HG02943 (cell line): ENCODE data around the gene GGCX.
"Not testable (repeated sequence)": the region's sequence is repeated elsewhere in the genome, so short reads cannot be mapped to it uniquely, and the experiment has no call there.

Experiments used
- ATAC-seq: cut with Tn5 transposase; IDR thresholded peaks from one replicate; pipeline ENCODE4 v1.9.1; 2021; ENCODE audit warnings: mild to moderate bottlenecking, low read depth, moderate library complexity; ENCODE audit not compliant: unreplicated experiment

The GGCX gene

DNA sequence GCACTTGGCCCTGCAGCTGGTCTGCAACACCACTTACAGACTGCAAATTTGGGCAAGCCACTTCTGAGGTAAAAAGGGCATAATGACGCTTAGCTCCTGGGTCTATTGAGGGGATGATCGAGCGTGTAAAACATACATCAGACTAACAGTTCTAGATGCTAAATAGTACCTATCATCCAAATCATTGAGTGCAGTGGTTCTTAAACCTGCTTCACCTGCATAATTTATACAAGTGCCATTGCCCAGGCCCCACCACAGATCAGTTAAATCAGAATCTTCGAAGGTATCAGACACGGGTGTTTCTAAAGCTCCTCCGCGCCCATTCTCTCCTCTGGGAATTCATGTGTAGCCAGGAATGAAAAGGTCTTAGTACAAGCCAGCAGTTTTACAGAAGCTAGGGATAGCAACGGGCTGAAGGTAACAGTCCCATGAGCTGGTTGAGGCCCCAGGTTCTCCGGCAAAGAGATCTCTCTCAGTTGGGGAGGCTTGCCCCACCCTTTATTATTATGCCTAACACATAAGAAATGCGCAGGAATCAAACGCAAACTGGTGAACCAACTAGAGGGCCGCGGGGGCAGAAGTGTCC lies 33.5 kb upstream of the GGCX start:
- ATAC-seq = no peak

DNA sequence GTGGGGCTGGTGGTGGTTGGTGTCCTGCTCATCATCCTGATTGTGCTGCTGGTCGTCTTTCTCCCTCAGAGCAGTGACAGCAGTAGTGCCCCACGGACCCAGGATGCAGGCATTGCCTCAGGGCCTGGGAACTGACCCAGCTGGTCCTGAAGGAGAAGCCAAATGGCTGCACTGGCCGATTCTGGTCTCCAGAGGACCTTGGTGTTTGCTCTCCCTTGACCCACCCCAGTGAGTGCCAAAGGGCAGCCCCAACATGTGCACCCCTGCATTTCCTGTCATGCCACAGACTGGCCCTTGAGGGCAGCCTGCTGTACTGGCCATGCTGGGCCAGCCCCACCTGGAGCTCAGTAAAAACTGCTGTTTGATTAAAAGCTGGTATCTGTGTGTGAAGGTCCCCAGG lies 31.7 kb upstream of the GGCX start:
- no peak for ATAC-seq

DNA sequence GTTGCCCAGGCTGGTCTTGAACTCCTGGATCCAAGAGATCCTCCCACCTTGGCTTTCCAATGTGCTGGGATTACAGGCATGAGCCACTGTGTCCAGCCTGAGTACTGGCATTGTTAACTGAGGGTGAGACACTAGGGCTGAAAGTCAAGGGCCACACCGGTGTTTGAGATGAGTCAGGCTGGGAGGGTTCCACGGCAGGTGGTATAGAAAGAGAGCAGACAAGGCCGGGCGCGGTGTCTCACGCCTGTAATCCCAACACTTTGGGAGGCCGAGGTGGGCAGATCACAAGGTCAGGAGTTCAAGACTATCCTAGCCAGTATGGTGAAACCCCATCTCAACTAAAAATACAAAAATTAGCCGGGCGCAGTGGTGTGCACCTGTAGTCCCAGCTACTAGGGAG lies 31.0 kb upstream of the GGCX start:
- ATAC-seq = not testable (repeated sequence)

DNA sequence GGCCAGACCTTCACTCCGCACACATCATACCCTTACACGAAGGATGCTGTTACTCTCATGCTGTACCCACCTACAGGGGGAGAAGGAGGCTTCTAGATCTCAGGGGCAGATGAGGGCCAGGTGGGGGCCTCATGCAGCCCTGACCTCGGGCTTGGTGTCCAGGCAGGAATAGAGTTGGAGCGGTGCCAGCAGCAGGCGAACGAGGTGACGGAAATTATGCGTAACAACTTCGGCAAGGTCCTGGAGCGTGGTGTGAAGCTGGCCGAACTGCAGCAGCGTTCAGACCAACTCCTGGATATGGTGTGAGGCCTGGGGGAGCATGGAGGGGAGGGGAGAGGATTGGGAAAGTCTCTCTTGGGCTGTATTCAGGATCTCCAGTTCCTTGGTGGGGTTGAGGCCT lies 30.3 kb upstream of the GGCX start:
- ATAC-seq = no peak

DNA sequence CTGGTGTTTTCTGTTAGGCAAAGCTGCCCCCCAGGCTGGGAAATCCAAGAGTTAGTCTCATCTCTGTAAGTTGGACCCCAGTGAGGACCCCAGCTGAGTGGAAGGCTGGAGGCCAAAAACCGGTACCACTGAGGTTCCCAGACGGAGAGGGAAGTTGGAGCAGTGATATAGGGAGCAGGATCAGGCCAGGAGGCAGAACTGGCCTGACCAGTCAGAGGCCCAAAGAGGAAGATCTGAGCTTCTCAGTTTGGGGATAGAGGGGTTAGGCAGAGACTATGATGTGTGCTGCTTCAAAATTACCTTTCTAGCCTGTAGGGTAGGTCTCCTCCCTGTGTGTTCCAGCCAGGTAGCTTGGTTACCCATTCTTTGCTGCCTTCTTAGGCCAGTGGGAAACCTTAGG lies 29.7 kb upstream of the GGCX start:
- ATAC-seq = no peak

DNA sequence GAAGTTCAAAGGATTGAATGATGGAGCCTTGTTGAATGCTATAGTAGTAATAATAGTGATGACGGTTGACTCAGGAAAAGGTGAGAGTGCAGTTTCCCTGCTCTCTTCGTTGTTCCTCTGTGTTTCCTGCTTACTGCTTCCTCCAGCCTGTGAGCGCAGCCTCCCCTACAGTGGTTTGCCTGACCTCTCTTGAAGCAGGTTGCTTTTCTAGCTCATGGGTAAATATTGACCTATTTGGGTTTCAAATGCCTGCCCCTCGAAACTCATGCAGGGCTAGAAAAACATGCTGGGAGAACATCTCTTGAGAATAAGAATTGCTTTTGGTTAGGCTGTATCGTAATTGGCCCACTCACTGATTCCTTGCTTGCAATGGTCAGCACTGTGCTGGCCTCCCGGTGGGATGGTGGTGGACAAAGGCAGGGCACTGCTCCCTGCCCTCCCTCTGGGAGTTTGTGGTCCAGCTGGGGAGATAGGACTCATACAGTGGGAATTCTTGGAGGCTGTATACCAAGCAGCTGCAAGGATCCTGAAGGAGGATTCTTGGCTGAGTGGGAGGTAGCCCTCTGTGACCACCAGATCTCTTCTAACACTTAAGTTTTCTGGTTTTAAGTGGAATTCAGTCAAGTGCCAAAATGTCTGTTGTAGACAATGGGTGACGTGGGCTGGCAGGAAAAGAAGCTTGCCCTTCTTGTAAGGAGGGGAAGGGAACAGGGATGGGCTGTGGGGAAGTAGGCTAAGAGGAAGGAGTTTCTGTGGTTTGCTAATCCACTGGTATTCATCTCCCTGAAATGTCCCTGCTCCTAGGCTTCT lies 28.9 kb upstream of the GGCX start:
- no peak for ATAC-seq

DNA sequence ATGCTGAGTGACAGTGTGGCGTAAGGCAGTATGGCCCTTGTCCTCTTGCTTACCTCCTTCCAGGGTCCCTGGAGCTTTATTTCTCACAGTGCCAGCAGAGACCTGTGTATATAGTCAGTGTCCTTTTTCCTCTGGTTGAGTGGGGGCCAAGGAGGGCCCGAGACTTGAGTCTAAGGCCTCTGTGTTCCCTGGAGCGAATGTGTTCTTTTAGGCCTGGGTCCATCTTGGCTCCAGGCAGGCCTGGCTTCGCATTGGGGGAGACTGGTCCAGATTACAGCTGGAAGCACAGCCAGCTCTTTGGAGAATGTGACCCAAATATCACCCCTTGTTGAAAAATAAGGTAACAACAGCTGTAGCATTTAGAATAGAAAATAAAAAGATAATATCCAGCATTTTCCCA lies 27.9 kb upstream of the GGCX start:
- ATAC-seq = no peak

DNA sequence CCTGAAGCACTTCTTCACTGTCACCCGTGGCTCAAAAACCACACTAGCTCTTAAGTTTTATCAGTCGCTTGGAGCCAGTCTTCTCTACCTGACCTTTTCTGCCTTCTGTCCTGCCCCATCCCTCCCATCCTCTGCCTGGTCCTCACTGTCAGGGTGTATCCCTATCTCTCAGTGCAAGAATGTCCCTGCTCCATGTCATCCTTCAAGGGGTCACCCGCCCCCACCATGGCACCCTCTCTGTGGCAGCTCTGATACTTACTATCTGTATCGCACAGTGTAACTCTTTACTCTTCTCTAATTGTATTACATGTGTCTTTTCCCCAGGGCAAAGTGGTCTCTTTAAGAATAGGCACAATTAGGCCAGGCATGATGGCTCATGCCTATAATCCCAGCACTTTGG lies 27.4 kb upstream of the GGCX start:
- ATAC-seq = no peak

DNA sequence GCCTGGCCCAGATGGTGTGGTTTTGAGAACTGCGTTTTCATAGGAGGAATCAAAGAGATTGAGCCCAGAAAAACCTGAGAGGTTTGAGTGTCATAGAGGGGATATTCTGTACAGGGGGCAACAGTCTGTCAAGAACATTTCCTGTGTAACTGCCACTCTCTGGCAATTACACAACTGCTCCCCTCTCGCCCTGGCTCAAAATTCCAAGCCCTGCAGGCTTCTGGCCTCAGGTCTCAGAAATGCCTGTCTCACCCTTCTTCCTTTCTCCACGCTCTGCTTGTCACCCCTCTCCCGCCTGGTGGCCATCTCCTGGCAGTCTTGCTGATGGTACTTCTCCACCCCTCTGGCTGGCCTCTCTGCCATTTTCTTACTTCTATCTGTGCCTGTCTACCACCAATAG lies 26.9 kb upstream of the GGCX start:
- ATAC-seq = no peak

DNA sequence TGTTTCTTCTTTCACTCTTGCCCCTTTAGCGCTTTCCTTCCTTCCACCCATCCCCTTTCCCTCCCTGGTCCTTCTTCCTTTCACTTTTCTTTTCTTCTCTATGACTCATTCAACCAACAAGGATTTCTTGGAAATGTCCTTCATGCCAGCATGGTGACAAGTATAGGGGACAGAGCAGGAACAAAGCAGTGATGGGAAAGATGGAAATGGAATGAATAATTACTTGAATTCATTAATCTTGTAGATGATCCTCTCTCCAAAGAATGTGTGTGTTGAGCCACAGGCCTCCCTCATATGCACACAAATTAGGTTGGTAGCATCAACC lies 24.4 kb upstream of the GGCX start:
- no peak for ATAC-seq

DNA sequence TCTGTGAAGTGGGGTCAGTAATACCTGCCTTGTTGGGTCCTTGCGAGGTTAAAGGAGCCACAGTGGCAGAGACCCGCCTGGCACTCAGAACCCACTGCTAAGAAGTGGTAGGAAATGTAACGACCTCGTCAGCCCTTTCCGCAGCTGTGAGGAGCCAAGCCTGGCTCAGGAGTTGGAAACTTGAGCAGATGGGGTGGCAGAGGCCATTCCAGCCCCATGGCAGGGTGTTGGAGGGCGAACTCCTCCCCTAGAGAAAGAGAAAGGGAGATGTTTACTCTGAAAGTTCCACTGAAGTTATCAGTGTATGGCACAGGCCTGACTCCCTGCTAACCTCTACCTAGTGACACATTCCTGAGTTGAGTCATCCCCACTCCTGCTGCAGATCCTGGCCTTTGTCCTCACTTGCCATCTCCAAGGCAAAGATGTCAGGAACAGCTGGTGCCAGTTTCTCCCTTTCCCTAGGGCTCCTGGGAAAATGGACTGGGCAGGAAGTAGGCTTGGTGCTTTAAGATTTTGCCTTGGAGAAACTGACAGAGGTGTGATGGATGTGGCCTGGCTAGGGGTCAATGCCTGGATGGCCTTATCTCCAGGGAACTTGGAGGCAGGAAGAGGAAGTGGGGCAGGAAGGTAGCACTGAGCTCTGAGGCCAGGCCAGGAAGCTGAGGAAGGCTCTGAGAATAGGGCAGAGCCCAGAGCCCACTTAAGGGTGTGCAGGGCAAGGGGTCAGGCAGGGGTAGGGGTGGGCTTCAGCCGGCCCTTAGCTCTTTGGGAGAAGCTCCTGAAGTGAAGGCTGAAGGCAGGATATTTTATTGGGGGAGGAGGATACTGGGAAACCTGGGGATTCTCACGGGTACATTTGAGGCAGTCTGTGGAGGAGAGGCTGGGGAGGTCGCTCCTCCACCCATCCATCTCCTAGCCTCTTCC lies 23.8 kb upstream of the GGCX start:
- no peak for ATAC-seq

DNA sequence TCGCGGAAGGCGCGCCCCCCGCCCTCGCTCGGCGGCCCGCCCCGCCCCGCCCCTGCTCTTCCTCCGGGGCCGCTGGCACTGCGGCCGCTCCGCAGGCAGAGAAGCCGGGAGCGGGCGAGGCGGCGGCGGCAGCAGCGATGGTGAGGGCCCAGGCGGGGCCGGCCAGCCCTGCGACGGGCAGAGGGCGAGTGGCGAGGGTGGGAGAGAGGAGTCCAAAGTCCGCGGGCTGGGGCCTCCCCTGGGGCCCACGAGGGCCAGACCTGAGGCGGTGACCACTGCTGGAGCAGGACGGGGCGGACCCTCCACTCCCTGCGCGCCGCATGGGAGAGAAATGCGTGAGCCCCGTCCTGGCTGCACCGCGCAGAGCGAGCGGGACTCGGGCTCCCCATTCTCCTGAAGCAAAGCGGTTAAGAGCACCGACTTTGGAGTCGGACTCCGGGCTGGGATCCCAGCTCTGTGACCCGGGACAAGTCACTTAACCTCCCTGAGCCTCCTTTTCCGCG lies 23.1 kb upstream of the GGCX start, which contains the start of gene VAMP5:
VAMP5 (plus strand) TSS at position 78 of the 503 bp plus-strand sequence; CDS start at position 138, 60 bp downstream.
- ATAC-seq = no peak

DNA sequence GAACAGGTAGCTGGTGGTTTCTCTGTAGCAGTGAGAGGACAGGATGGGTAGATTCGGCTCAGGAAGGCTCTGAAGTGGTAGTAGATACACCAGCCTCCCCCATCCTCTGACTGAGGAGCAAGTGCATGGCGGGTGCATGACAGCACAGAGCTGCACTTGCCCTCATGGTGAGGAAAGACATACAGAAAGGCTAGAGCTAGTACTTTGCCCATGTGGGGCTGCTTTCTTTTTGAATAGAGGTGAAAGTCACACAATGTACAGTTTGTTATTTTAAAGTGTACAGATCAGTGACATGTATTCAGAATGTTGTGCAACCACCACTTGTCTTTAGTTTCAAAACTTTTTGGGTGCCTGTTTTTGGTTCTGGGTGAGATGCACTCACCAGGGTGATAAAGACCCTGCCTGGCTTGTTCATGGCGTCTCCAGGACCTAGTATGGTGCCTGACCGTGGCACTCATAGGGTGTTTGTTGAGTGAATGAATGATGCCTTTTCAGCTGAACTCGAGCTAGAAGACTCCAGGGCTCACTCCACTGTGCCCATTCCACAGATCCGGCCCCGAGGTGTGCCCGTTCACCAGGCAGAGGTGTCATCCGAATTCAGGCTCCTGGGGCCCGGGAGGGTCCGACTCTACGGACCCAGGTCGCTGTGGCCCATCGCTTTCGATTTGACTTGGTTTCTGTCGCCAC lies 22.5 kb upstream of the GGCX start:
- ATAC-seq = no peak

DNA sequence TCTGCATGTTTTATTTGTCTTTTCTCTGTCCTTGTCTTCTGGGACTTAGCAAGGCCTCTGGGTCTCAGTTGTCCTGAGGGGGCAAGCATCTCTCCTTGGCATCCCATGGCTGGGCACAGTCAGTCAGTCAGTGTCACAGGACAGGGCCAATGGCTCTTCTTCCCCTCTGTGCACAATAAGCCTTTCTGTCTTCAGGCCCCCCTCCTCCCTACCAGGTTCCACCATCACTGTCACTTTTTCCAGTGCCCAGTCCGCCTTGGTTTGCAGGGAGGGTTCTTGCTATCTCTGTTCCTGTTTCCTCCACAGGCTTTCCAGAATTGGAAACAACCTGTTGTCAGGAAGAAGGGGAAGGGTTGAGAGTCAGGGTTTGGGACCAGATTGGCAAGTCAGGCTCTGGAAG lies 21.2 kb upstream of the GGCX start:
- ATAC-seq = no peak

DNA sequence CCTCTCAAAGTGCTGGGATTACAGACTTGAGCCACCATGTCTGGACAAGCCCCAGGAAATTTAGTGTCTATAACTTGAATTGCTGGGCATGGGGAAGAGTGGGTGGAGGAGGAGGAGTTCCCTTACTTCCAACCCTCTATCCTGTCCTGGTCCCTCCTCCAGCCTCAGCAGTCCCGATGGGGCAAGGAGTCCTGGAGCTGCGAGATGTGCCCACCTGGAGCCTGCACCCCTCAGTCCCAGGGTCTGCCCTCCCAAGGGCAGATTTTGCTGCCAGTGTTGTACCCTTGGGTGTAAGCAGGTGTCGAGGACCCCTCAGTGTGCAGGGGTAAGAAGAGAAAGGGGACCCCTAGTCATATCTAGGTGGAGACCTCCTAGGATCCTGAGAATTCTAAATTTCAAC lies 18.9 kb upstream of the GGCX start:
- ATAC-seq = no peak

DNA sequence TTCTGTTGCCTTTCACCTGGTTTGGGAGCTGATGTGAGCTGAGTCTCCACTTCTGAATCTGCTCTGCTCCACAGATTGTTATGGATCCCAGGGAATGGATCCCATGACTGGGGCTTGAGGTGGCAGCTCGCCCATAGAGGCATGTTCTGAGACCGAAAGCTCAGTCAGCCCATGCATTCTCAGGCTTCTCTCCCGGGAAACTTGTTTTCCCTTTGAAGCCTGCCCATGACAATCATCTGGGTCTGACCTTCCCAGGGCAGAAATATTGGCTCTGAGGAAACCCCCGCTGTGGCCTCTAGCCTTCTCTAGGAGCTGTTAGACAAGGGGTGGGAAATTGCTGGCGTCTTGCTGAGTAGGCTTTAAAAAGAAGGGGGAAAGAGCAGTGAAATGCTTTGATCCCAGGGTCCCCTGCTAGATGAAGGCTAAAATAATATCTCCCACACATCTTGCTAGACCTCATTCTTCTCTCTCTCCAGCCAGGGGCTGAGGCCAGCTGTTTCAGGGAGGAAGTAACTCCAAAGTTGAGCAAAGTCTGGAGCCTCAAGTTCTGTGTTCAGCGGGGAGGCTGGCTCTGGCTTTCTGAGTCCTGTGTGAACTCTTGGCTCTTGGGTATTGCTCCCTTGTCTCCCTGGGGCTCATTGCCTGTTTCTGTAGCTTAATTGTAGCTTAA lies 18.1 kb upstream of the GGCX start:
- ATAC-seq = no peak

DNA sequence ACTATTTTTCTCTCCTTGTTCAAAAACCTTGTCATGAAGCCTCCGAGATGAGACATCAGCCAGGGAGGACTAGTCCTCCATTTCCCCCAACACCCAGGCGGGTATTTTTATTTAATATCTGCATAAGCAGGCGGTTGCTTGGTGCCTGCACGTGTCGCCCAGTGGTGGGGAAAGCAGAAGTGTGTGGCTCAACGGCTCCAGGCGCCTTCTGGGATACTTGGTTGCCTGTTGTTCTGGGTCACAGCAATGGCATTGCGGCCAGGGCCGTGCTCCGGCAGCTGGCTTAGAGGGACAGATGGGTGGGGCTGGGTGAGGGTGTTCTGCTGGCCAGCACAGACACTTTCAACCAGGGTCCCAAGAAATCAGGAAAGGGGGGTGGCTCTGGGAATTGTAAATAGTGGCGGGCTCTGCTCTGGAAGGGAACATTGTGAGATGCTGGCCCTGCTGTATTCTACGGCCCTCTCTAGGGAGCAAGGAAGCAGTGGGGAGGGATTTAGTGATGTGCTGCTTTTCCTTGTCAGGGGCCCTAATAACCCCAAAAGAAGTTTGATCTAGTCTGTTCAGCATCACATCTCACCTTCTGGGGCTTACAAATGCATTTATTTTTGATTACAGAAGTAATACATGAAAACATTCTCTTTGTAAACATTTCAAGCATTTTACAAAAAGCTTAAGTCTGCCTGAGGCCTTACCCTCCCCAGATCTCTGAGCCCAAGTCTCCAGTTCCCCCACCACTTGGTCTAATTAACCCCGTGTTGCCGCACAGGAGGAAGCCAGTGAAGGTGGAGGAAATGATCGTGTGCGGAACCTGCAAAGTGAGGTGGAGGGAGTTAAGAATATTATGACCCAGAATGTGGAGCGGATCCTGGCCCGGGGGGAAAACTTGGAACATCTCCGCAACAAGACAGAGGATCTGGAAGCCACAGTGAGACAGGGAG lies 17.2 kb upstream of the GGCX start:
- peak; percentile 26 for ATAC-seq

DNA sequence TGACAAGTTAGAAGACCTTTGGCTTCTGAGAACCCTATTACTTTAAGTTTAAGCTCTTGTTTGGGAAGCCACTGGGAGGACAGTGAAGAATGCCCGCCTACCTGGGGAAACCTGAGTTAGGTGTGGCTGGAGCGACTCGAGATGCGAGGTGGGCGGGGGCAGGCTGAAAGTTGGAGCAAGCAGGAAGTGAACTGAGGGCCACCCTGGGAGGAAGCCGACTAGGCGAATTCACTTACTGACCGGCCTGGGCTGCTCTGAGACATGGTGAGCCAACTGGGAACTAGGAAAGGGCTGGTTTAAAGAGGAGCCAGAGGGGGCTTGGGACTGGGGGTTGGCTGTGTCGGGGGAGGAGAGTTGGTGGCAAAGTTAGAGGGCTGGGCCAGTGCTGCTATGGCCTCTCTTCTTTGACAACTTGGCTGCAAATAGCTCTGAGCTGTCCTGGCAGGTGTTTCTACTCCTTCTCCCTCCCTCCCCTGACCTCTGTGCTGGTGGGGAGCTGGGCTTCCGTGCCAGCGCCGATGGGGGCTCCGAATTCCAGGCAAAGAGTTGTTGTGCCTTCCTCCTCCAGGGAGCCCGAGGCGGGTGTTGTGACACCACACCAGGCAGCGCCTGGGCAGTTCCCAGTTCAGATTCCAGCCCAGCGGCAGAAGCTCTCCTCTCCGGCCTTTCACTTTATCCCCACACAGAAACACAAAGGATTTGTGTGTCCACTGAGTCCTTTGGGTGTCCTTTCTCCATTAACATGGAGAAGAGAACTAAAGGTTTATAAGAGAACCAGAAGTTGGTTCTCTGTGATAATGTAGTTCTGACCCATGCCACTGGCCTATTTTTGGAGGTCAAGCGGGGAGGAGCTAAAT lies 16.3 kb upstream of the GGCX start, which contains the start of gene VAMP8:
VAMP8 (plus strand) TSS at position 201 of the 857 bp plus-strand sequence; CDS start at position 262, 61 bp downstream.
- peak; percentile 51 for ATAC-seq
